Measurements from ENCODE around the gene GNAI2. TPM values are rescaled to one million over a fixed set of nuclear protein-coding genes. Genes with fewer than 3 reads are reported as not detected.
A peak's percentile ranks its signal among the peaks of the same experiment; 100 is the strongest.

The GNAI2 gene
- total RNA-seq, 4 donors from 2014 or later = 149 to 297 (median 239) TPM

DNA sequence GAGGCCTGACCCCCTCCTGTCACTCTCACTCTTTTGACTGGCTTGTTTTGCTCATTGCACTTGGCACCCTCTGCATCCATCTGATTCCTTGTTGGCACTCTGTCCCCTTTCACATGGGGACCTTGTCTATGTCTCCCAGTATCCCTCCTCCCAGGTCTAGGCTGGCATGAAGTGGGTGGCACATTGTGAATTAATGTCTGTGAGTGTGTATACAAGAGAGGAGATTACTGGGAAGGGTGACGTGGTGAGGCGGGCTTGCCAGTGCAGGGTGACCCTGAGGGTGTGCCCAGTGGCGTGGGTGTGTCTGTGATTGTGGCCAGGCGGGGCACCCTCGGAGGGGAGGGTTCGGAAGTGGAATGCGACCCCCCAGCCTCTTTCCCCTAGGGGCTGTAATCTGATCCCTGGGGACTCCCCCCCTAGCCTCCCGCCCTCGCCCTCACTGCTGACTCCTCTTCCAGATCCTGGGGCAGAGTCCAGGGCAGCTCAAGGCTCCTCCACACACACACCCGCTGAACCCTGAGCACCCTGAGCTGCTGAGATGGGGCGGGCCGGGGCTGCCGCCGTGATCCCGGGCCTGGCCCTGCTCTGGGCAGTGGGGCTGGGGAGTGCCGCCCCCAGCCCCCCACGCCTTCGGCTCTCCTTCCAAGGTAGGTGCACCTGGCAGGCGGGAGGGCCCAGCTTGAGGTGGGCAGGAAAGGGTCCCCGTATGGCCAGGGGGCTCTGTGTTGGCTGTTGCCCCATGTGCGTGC lies 32.9 kb downstream of the GNAI2 start, which contains the start of gene SEMA3B:
TSS of gene SEMA3B (plus strand) at position 445 of the 749 bp plus-strand sequence. CDS start at position 539, 94 bp downstream.
- intact Hi-C loops (cut with DNase I) = no loop called here
- Histone ChIP-seq H3K27ac (replicated peaks in 1 of 4) (peak within 1 kb of the TSS; percentile 93 to 100 (median 96)), H3K9me3 (no peaks in the 10 kb centered on the region), H3K27me3 (peaks cover 0 to 8% (median 0%) of the 10 kb centered on the region in 4 donors), H3K36me3 (peaks cover 0 to 4% (median 0%) of the 10 kb centered on the region in 4 donors), H3K4me3 (peak within 1 kb of the TSS; percentile 55 to 74 (median 63)), H3K4me1 (peaks cover 63 to 93% (median 78%) of the 10 kb centered on the region in 4 donors)
- DNase-seq (ENCODE audit: extremely low spot score) = no peak
- 35% methylated on average over 18 of the region's 21 CpGs for WGBS
- no peak for TF ChIP-seq POLR2A (IDR thresholded peaks at IDR 0.05; ENCODE audit: low read depth)
- peak; percentile 8 to 71 for TF ChIP-seq POLR2AphosphoS5 (IDR thresholded peaks at IDR 0.05)

DNA sequence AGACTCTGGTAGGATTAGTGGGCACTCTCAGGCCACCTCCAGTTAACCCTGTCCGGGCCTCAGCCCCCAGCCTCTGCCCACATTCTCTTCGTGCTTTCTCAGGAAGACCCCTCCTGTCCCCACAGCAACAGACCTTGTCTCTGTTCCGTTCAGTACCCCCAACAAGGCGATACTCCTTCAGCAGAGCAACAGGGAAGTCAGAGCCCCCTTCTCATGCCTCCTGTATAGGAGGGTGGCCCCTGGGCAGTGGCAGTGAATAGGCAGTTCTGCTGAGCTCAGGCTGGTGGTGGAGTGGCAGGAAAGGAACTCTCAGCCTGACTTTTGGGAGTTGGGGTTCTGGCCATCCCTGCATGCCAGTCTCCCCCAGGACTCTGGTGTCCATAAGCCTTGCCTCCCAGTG lies 33.5 kb downstream of the GNAI2 start:
- Histone ChIP-seq H3K4me3 (peak overlapping the region; percentile 35 to 74 (median 63)), H3K27ac (replicated peaks in 1 of 4) (peak overlapping the region; percentile 93 to 100 (median 96)), H3K27me3 (peaks cover 0 to 14% (median 1%) of the 10 kb centered on the region in 4 donors), H3K9me3 (no peaks in the 10 kb centered on the region), H3K4me1 (peaks cover 63 to 93% (median 78%) of the 10 kb centered on the region in 4 donors), H3K36me3 (peaks cover 0 to 4% (median 0%) of the 10 kb centered on the region in 4 donors)
- DNase-seq (ENCODE audit: extremely low spot score) = no peak
- intact Hi-C loops (cut with DNase I) = no loop called here
- TF ChIP-seq, protein P1, sequence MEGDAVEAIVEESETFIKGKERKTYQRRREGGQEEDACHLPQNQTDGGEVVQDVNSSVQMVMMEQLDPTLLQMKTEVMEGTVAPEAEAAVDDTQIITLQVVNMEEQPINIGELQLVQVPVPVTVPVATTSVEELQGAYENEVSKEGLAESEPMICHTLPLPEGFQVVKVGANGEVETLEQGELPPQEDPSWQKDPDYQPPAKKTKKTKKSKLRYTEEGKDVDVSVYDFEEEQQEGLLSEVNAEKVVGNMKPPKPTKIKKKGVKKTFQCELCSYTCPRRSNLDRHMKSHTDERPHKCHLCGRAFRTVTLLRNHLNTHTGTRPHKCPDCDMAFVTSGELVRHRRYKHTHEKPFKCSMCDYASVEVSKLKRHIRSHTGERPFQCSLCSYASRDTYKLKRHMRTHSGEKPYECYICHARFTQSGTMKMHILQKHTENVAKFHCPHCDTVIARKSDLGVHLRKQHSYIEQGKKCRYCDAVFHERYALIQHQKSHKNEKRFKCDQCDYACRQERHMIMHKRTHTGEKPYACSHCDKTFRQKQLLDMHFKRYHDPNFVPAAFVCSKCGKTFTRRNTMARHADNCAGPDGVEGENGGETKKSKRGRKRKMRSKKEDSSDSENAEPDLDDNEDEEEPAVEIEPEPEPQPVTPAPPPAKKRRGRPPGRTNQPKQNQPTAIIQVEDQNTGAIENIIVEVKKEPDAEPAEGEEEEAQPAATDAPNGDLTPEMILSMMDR (IDR thresholded peaks at IDR 0.05) = no peak
- TF ChIP-seq POLR2A (IDR thresholded peaks at IDR 0.05; ENCODE audit: low read depth) (no peak), POLR2AphosphoS5 (IDR thresholded peaks at IDR 0.05) (no peak)
- 72% methylated on average over 2 of the region's 4 CpGs for WGBS

DNA sequence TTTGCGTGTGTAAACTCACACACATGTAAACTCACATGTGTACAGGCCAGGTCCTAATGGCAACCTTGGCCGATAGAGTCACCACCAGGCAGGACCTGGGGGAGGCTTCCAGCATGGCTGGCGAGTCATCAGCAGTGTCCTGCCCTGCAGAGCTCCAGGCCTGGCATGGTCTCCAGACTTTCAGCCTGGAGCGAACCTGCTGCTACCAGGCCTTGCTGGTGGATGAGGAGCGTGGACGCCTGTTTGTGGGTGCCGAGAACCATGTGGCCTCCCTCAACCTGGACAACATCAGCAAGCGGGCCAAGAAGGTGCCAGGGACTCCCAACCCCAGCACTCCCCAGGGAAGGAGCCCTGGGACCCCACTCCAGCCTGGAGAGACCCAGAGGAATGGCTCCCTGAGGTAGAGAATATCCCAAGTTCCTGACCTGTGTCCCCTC lies 34.0 kb downstream of the GNAI2 start:
- Histone ChIP-seq H3K9me3 (no peaks in the 10 kb centered on the region), H3K36me3 (peaks cover 0 to 4% (median 0%) of the 10 kb centered on the region in 4 donors), H3K27me3 (peaks cover 0 to 19% (median 5%) of the 10 kb centered on the region in 4 donors), H3K4me3 (peak overlapping the region; percentile 35 to 74 (median 63)), H3K4me1 (peaks cover 61 to 93% (median 78%) of the 10 kb centered on the region in 4 donors), H3K27ac (replicated peaks in 1 of 4) (peak overlapping the region; percentile 93 to 100 (median 96))
- intact Hi-C loops (cut with DNase I) = loop anchor here (5.0 kb wide), 2 partner anchors 78 to 148 kb away; partner anchors contain the start of gene GNAT1
- 68% methylated on average over 2 of the region's 8 CpGs for WGBS
- TF ChIP-seq POLR2A (IDR thresholded peaks at IDR 0.05; ENCODE audit: low read depth) (no peak), POLR2AphosphoS5 (IDR thresholded peaks at IDR 0.05) (no peak), EP300 (IDR thresholded peaks at IDR 0.05) (no peak)
- TF ChIP-seq, protein P1 (IDR thresholded peaks at IDR 0.05) = no peak
- no peak for DNase-seq (ENCODE audit: extremely low spot score)

DNA sequence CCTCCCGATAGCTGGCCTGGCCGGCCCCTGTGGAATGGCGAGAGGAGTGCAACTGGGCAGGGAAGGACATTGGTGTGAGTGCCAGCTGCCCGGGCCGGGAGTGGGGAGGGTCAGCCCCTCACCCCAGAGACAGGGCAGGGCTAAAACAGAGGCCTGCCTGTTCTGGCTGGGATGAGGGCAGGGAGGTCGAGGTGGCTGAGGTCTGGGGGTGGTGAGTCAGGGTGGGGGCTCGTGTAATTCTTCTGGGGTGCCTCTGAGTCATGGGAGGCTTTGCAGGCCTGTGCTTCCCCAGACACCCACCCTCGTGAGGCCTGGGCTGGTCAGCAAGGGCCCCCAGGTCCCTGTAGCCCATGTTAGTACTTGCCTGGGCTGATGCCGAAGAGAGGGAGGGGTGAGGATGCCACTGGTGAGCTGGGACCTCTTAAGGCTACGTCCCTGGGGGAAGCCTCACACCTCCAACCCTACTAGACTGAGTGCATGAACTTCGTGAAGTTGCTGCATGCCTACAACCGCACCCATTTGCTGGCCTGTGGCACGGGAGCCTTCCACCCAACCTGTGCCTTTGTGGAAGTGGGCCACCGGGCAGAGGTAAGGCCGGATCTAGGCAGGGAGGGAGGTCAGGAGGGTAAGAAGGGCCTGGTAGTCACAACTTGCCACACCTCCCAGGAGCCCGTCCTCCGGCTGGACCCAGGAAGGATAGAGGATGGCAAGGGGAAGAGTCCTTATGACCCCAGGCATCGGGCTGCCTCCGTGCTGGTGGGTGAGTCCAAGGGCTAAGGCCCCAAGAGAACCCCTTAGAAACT lies 34.6 kb downstream of the GNAI2 start:
- Histone ChIP-seq H3K4me3 (peak overlapping the region; percentile 35 to 74 (median 63)), H3K4me1 (peaks cover 55 to 93% (median 77%) of the 10 kb centered on the region in 4 donors), H3K27me3 (peaks cover 0 to 25% (median 5%) of the 10 kb centered on the region in 4 donors), H3K36me3 (peaks cover 0 to 10% (median under 1%) of the 10 kb centered on the region in 4 donors), H3K27ac (replicated peaks in 1 of 4) (peak overlapping the region; percentile 23 to 100 (median 94)), H3K9me3 (no peaks in the 10 kb centered on the region)
- WGBS = 87% methylated on average over 15 of the region's 19 CpGs
- intact Hi-C loops (cut with DNase I) = loop anchor here (5.0 kb wide), 2 partner anchors 78 to 148 kb away; partner anchors contain the start of gene GNAT1
- TF ChIP-seq POLR2AphosphoS5 (IDR thresholded peaks at IDR 0.05) (peak in 1 of 2 donors; percentile 24), EP300 (IDR thresholded peaks at IDR 0.05) (no peak), POLR2A (IDR thresholded peaks at IDR 0.05; ENCODE audit: low read depth) (no peak)
- TF ChIP-seq, protein P1 (IDR thresholded peaks at IDR 0.05) = no peak
- no peak for DNase-seq (ENCODE audit: extremely low spot score)
